Uterus (tissue), 2 donors: Measurements from ENCODE around the gene RNF111.
"Not testable (repeated sequence)": the region's sequence is repeated elsewhere in the genome, so short reads cannot be mapped to it uniquely, and the experiment has no call there.

Source experiments
- POLR2A ChIP-seq, 2 donors: fragments of 450-650 bp; IDR thresholded peaks; one replicate each; pipeline ENCODE4 v1.6.1; 2016; ENCODE audit warnings: antibody characterized with exemption in 2 of 2, mild to moderate bottlenecking in 1 of 2, moderate library complexity in 1 of 2
- TF ChIP-seq, protein P1 (sequence below), 4 experiments: fragments of 200-600 bp in 2 of 4; fragments of 450-650 bp in 2 of 4; sonication (generic) in 2 of 4; IDR thresholded peaks; one replicate each; pipeline ENCODE4 v1.5.1; 2016 to 2019; ENCODE audit warnings: antibody characterized with exemption in 4 of 4, mild to moderate bottlenecking in 2 of 4, moderate library complexity in 1 of 4

GRCh38 chr15:59127255-59127654 lies 139.8 kb downstream of the RNF111 start:
- TF ChIP-seq, protein P1, sequence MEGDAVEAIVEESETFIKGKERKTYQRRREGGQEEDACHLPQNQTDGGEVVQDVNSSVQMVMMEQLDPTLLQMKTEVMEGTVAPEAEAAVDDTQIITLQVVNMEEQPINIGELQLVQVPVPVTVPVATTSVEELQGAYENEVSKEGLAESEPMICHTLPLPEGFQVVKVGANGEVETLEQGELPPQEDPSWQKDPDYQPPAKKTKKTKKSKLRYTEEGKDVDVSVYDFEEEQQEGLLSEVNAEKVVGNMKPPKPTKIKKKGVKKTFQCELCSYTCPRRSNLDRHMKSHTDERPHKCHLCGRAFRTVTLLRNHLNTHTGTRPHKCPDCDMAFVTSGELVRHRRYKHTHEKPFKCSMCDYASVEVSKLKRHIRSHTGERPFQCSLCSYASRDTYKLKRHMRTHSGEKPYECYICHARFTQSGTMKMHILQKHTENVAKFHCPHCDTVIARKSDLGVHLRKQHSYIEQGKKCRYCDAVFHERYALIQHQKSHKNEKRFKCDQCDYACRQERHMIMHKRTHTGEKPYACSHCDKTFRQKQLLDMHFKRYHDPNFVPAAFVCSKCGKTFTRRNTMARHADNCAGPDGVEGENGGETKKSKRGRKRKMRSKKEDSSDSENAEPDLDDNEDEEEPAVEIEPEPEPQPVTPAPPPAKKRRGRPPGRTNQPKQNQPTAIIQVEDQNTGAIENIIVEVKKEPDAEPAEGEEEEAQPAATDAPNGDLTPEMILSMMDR (IDR thresholded peaks at IDR 0.05), result not testable (repeated sequence)
- not testable (repeated sequence) for TF ChIP-seq POLR2A (IDR thresholded peaks at IDR 0.05)
